Neural cell (in vitro differentiated cells): ENCODE measurements around the gene CCNDBP1. TPM values are rescaled to one million over a fixed set of nuclear protein-coding genes. Genes with fewer than 3 reads are reported as not detected.
"Not testable (repeated sequence)": the region's sequence is repeated elsewhere in the genome, so short reads cannot be mapped to it uniquely, and the experiment has no call there.

Experiments used
- H2AFZ ChIP-seq: fragments of 200-600, 300-800 bp; sonication (generic), shearing (Covaris generic); 2 replicates; pipeline ENCODE4 v1.6.0; 2014; ENCODE audit warnings: low read depth, mild to moderate bottlenecking, antibody characterized with exemption, low read length, moderate library complexity
- H3F3A ChIP-seq: fragments of 200-600 bp; shearing (Covaris generic); 2 replicates; pipeline ENCODE4 v1.6.1; 2016; ENCODE audit warnings: mild to moderate bottlenecking, moderate library complexity, mixed read lengths, antibody characterized with exemption, low read length; ENCODE audit not compliant: insufficient read depth, poor library complexity, severe bottlenecking
- H3K27ac ChIP-seq: fragments of 200-600, 300-800 bp; sonication (generic), shearing (Covaris generic); 2 replicates; pipeline ENCODE4 v1.5.1; 2014; ENCODE audit warnings: mild to moderate bottlenecking, low read length, moderate library complexity
- H3K27me3 ChIP-seq: fragments of 300-800, 200-600 bp; sonication (generic), shearing (Covaris generic); 2 replicates; pipeline ENCODE4 v1.6.0; 2014; ENCODE audit warnings: mild to moderate bottlenecking, low read depth, low read length, moderate library complexity; ENCODE audit not compliant: insufficient read depth
- H3K36me3 ChIP-seq: fragments of 300-800, 200-600 bp; sonication (generic), shearing (Covaris generic); 2 replicates; pipeline ENCODE4 v1.5.1; 2014; ENCODE audit warnings: mild to moderate bottlenecking, antibody characterized with exemption, low read length, moderate library complexity; ENCODE audit not compliant: insufficient read depth
- H3K4me2 ChIP-seq: fragments of 300-800, 200-600 bp; sonication (generic), shearing (Covaris generic); 2 replicates; pipeline ENCODE4 v1.6.0; 2014; ENCODE audit warnings: mild to moderate bottlenecking, low read length
- H3K4me3 ChIP-seq: fragments of 300-800, 200-600 bp; sonication (generic), shearing (Covaris generic); 2 replicates; pipeline ENCODE4 v1.5.1; 2014; ENCODE audit warnings: mild to moderate bottlenecking, low read length, moderate library complexity
- H3K79me2 ChIP-seq: fragments of 200-600 bp; shearing (Covaris generic); replicated peaks from 2 replicates; pipeline ENCODE4 v1.6.0; 2014; ENCODE audit warnings: mild to moderate bottlenecking, low read length, moderate library complexity; ENCODE audit not compliant: insufficient read depth
- H3K9ac ChIP-seq: fragments of 300-800, 200-600 bp; sonication (generic), shearing (Covaris generic); 2 replicates; pipeline ENCODE4 v1.6.1; 2016; ENCODE audit warnings: mild to moderate bottlenecking, low read length, mixed read lengths
- H3K9me2 ChIP-seq: fragments of 200-600 bp; shearing (Covaris generic); 2 replicates; pipeline ENCODE4 v1.6.1; 2016; ENCODE audit warnings: mild to moderate bottlenecking, low read length, mixed read lengths; ENCODE audit not compliant: insufficient read depth
- H3K9me3 ChIP-seq: fragments of 200-600, 300-800 bp; sonication (generic), shearing (Covaris generic); 2 replicates; pipeline ENCODE4 v1.6.1; 2016; ENCODE audit warnings: mild to moderate bottlenecking, mixed run types, low read length, moderate library complexity, mixed read lengths
- H4K20me1 ChIP-seq: fragments of 200-600 bp; shearing (Covaris generic); 2 replicates; pipeline ENCODE4 v1.6.1; 2016; ENCODE audit warnings: mild to moderate bottlenecking, mixed run types; ENCODE audit not compliant: insufficient read depth
- EP300 ChIP-seq: fragments of 450-650 bp; conservative IDR thresholded peaks from 2 replicates; pipeline ENCODE4 v1.6.1; 2014; ENCODE audit warnings: antibody characterized with exemption, mild to moderate bottlenecking, moderate library complexity; ENCODE audit not compliant: poor library complexity, severe bottlenecking
- EZH2 ChIP-seq: fragments of 200-600, 300-800 bp; shearing (Covaris generic), sonication (generic); IDR thresholded peaks from 2 replicates; pipeline ENCODE4 v1.6.1; 2014; ENCODE audit warnings: antibody characterized with exemption, low read length, borderline replicate concordance, mild to moderate bottlenecking; ENCODE audit not compliant: insufficient read depth, poor library complexity, severe bottlenecking
- MXI1 ChIP-seq: fragments of 450-650 bp; conservative IDR thresholded peaks from 2 replicates; pipeline ENCODE4 v1.6.1; 2014; ENCODE audit warnings: antibody characterized with exemption, mild to moderate bottlenecking; ENCODE audit not compliant: poor library complexity, severe bottlenecking
- POLR2AphosphoS5 ChIP-seq: IDR thresholded peaks from 2 replicates; pipeline ENCODE4 v1.6.1; 2012
- RAD21 ChIP-seq: fragments of 450-650 bp; conservative IDR thresholded peaks from 2 replicates; pipeline ENCODE4 v1.6.1; 2014; ENCODE audit warnings: antibody characterized with exemption, mild to moderate bottlenecking, moderate library complexity
- SMC3 ChIP-seq: fragments of 450-650 bp; conservative IDR thresholded peaks from 2 replicates; pipeline ENCODE4 v1.6.1; 2014; ENCODE audit warnings: antibody characterized with exemption, mild to moderate bottlenecking, moderate library complexity; ENCODE audit not compliant: poor library complexity
- TAF1 ChIP-seq: IDR thresholded peaks from 2 replicates; pipeline ENCODE4 v1.6.1; 2012; ENCODE audit warnings: low read depth
- polyA plus RNA-seq: library from polyadenylated mRNA; depleted of rRNA; stranded (reverse); fragments of >200 nt; gene quantifications from 2 replicates; pipeline ENCODE4 v1.2.3, GENCODE V29; 2014
- TF ChIP-seq, protein P1 (sequence below): fragments of 450-650 bp; IDR thresholded peaks from 2 replicates; pipeline ENCODE4 v1.5.1; 2014; ENCODE audit warnings: antibody characterized with exemption, mild to moderate bottlenecking, moderate library complexity; ENCODE audit not compliant: poor library complexity, severe bottlenecking
- TF ChIP-seq, protein P2 (sequence below): IDR thresholded peaks from 2 replicates; pipeline ENCODE4 v1.6.1; 2012; ENCODE audit warnings: borderline replicate concordance

Gene CCNDBP1
- polyA plus RNA-seq, 1 donor from 2014 or later = 67.6 TPM

DNA sequence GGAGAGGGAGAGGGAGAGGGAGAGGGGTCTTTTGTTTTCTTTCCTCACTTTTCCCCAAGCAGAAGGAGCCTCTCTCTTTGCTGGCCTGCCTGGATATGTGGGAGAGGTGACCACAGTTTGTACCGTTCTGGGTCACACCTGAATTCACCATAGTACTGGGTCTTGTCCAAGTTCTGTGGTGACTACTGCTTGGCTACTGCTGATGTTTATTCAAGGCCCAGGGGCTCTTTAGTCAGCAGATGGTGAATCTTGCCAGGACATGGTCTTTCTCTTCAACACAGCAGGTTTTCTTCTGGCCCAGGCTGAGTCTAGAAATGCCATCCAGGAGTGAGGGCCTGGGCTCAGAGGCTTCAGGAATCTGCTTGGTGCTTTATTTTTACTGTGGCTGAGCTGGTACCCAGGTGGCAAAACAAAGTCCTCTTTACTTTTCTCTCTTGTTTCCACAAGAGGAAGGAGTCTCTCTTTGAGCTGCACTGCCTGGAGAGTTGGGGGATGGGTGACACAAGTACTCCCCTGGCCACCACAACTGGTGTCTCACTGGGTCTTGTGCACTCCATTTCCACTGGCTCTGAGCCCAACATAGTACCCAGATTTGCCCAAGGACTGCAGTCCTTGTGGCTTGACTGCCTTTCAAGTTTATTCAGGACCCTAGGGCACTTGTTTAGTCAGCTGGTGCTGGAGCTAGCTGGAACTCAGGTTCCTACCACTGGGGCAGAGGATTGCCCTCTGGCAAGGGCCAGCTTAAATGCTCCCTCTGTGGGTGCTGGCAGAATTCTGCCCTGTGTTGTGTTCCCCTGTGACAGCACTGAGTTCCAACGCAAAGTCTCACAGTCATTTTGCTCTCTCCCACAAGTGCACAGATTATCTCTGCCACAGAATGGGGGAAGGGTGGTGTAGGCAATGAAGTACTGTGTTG is 16.8 kb upstream of the CCNDBP1 start:
- Histone ChIP-seq H2AFZ (no peak overlapping the region), H3K9me2 (no peaks in the 10 kb centered on the region), H3F3A (no peaks in the 10 kb centered on the region), H3K9me3 (no peaks in the 10 kb centered on the region), H3K27me3 (no peaks in the 10 kb centered on the region), H3K4me2 (no peak overlapping the region), H3K4me3 (no peak overlapping the region), H3K9ac (no peak overlapping the region), H3K79me2 (no peaks in the 10 kb centered on the region), H3K27ac (no peak overlapping the region), H3K36me3 (no peaks in the 10 kb centered on the region), H4K20me1 (no peaks in the 10 kb centered on the region)
- TF ChIP-seq POLR2AphosphoS5 = no peak
- no peak for TF ChIP-seq EZH2
- TF ChIP-seq, protein P1, sequence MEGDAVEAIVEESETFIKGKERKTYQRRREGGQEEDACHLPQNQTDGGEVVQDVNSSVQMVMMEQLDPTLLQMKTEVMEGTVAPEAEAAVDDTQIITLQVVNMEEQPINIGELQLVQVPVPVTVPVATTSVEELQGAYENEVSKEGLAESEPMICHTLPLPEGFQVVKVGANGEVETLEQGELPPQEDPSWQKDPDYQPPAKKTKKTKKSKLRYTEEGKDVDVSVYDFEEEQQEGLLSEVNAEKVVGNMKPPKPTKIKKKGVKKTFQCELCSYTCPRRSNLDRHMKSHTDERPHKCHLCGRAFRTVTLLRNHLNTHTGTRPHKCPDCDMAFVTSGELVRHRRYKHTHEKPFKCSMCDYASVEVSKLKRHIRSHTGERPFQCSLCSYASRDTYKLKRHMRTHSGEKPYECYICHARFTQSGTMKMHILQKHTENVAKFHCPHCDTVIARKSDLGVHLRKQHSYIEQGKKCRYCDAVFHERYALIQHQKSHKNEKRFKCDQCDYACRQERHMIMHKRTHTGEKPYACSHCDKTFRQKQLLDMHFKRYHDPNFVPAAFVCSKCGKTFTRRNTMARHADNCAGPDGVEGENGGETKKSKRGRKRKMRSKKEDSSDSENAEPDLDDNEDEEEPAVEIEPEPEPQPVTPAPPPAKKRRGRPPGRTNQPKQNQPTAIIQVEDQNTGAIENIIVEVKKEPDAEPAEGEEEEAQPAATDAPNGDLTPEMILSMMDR = no peak
- no peak for TF ChIP-seq RAD21

DNA sequence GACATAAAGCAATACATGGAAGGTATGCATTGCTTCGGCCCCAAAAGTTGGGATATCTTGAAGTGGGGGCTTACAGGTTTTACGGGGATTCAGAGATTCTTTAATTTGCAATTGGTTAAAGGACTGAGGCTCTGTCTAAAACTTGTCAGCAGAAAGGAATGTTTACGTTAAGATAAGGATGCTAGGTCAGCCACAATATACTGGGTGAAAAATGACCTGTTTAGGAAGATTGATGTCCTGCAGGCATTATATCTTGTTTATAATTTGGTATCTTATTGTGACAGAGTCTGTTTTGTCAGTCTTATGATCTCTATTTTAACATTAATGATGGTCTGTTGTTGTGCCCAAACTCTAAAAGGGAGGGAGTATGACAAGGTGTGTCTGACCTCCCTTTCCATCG is 15.3 kb upstream of the CCNDBP1 start:
- Histone ChIP-seq H3K9me3 (no peaks in the 10 kb centered on the region), H4K20me1 (no peaks in the 10 kb centered on the region), H3K79me2 (no peaks in the 10 kb centered on the region), H3F3A (no peaks in the 10 kb centered on the region), H3K36me3 (no peaks in the 10 kb centered on the region), H3K9me2 (no peaks in the 10 kb centered on the region), H3K27ac (no peak overlapping the region), H3K4me3 (no peak overlapping the region), H3K9ac (no peak overlapping the region), H3K4me2 (no peak overlapping the region), H3K27me3 (no peaks in the 10 kb centered on the region), H2AFZ (no peak overlapping the region)
- TF ChIP-seq POLR2AphosphoS5 (no peak), EP300 (no peak), MXI1 (no peak), RAD21 (no peak), TAF1 (no peak), SMC3 (no peak), EZH2 (no peak)
- TF ChIP-seq, protein P1 = no peak
- TF ChIP-seq, protein P2, sequence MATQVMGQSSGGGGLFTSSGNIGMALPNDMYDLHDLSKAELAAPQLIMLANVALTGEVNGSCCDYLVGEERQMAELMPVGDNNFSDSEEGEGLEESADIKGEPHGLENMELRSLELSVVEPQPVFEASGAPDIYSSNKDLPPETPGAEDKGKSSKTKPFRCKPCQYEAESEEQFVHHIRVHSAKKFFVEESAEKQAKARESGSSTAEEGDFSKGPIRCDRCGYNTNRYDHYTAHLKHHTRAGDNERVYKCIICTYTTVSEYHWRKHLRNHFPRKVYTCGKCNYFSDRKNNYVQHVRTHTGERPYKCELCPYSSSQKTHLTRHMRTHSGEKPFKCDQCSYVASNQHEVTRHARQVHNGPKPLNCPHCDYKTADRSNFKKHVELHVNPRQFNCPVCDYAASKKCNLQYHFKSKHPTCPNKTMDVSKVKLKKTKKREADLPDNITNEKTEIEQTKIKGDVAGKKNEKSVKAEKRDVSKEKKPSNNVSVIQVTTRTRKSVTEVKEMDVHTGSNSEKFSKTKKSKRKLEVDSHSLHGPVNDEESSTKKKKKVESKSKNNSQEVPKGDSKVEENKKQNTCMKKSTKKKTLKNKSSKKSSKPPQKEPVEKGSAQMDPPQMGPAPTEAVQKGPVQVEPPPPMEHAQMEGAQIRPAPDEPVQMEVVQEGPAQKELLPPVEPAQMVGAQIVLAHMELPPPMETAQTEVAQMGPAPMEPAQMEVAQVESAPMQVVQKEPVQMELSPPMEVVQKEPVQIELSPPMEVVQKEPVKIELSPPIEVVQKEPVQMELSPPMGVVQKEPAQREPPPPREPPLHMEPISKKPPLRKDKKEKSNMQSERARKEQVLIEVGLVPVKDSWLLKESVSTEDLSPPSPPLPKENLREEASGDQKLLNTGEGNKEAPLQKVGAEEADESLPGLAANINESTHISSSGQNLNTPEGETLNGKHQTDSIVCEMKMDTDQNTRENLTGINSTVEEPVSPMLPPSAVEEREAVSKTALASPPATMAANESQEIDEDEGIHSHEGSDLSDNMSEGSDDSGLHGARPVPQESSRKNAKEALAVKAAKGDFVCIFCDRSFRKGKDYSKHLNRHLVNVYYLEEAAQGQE = no peak

DNA sequence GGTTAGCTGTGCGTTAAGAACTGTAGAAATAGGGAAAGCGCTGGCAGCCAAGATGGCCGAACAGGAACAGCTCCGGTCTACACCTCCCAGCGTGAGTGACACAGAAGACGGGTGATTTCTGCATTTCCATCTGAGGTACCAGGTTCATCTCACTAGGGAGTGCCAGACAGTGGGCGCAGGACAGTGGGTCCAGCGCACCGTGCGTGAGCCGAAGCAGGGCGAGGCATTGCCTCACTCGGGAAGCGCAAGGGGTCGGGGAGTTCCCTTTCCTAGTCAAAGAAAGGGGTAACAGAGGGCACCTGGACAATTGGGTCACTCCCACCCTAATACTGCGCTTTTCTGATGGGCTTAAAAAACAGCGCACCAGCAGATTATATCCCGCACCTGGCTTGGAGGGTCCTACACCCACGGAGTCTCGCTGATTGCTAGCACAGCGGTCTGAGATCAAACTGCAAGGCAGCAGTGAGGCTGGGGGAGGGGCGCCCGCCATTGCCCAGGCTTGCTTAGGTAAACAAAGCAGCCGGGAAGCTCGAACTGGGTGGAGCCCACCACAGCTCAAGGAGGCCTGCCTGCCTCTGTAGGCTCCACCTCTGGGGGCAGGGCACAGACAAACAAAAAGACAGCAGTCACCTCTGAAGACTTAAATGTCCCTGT is 9.4 kb upstream of the CCNDBP1 start:
- H3K4me2 ChIP-seq, H3K4me3 ChIP-seq, H4K20me1 ChIP-seq, H3K27ac ChIP-seq, H3K79me2 ChIP-seq, H2AFZ ChIP-seq, H3F3A ChIP-seq, H3K27me3 ChIP-seq, H3K9me3 ChIP-seq, H3K9ac ChIP-seq, H3K9me2 ChIP-seq, H3K36me3 ChIP-seq: not testable (repeated sequence)

DNA sequence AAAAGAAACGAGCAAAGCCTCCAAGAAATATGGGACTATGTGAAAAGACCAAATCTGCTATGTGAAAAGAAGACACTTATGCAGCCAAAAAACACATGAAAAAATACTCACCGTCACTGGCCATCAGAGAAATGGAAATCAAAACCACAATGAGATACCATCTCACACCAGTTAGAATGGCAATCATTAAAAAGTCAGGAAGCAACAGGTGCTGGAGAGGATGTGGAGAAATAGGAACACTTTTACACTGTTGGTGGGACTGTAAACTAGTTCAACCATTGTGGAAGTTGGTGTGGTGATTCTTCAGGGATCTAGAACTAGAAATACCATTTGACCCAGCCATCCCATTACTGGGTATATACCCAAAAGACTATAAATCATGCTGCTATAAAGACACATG is 8.1 kb upstream of the CCNDBP1 start:
- not testable (repeated sequence) for H3K9me2 ChIP-seq, H2AFZ ChIP-seq, H3K36me3 ChIP-seq, H3K9me3 ChIP-seq, H4K20me1 ChIP-seq, H3F3A ChIP-seq, H3K79me2 ChIP-seq, H3K27me3 ChIP-seq, H3K4me2 ChIP-seq, H3K27ac ChIP-seq, H3K9ac ChIP-seq, H3K4me3 ChIP-seq
